AG09309 (cell line): ENCODE measurements around the gene TXNDC16.
A peak's percentile ranks its signal among the peaks of the same experiment; 100 is the strongest.

Experiments
- DNase-seq: peaks from one replicate; pipeline ENCODE4 v3.0.0-alpha.2; 2010; ENCODE audit warnings: low read depth
- H3K4me3 ChIP-seq: 2 replicates; pipeline ENCODE4 v1.5.1; 2011; ENCODE audit warnings: mild to moderate bottlenecking, low read depth, low read length, moderate library complexity; ENCODE audit not compliant: control insufficient read depth
- TF ChIP-seq, protein P1 (sequence below): IDR thresholded peaks from 2 replicates; pipeline ENCODE4 v1.5.1; 2011; ENCODE audit warnings: mild to moderate bottlenecking, low read depth, low read length, inconsistent platforms; ENCODE audit not compliant: insufficient read depth, control insufficient read depth; ENCODE audit errors: missing control alignments

Gene TXNDC16

GRCh38 chr14:52422650-52423356 lies 129.5 kb downstream of the TXNDC16 start:
- TF ChIP-seq, protein P1, sequence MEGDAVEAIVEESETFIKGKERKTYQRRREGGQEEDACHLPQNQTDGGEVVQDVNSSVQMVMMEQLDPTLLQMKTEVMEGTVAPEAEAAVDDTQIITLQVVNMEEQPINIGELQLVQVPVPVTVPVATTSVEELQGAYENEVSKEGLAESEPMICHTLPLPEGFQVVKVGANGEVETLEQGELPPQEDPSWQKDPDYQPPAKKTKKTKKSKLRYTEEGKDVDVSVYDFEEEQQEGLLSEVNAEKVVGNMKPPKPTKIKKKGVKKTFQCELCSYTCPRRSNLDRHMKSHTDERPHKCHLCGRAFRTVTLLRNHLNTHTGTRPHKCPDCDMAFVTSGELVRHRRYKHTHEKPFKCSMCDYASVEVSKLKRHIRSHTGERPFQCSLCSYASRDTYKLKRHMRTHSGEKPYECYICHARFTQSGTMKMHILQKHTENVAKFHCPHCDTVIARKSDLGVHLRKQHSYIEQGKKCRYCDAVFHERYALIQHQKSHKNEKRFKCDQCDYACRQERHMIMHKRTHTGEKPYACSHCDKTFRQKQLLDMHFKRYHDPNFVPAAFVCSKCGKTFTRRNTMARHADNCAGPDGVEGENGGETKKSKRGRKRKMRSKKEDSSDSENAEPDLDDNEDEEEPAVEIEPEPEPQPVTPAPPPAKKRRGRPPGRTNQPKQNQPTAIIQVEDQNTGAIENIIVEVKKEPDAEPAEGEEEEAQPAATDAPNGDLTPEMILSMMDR, result peak; percentile 18
- H3K4me3 ChIP-seq, result no peak overlapping the region
- DNase-seq, result no peak

- no peak overlapping the region for H3K4me3 ChIP-seq
- TF ChIP-seq, protein P1, result no peak
- DNase-seq, result no peak
Observed at GRCh38 chr14:52417139-52417538, 135.2 kb downstream of the TXNDC16 start.

DNA sequence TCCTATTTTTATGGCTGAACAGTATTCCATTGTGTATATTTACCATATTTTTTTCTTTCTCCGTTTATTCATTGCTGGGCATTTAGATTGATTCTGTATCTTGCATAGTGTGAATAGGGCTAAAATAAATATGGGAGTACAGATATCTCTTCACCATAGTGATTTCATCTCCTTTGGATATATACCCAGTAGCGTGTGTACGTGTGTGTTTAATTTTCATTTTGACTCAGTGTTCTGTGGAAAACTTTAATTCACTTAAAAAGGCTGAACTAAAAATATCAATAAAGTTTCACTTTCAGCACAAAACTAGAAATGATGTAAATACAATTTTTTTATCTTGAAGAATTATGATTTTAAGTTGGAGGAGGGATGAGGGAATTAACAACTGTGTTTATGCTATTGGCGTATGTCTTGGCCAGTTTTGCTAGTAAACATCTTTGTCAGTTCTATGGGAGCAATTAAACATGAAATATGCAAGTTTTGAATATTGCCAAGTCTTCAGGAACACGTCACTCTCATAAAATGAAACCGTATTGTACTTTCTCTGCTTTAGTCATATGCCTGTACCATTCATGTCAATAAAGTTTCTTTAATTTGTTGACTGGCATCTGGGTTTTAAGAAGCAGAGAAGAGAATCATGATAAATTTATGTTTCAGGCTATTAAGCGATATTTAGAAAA lies 138.4 kb downstream of the TXNDC16 start:
- H3K4me3 ChIP-seq, result no peak overlapping the region
- DNase-seq, result peak; percentile 66
- TF ChIP-seq, protein P1, result no peak

DNA sequence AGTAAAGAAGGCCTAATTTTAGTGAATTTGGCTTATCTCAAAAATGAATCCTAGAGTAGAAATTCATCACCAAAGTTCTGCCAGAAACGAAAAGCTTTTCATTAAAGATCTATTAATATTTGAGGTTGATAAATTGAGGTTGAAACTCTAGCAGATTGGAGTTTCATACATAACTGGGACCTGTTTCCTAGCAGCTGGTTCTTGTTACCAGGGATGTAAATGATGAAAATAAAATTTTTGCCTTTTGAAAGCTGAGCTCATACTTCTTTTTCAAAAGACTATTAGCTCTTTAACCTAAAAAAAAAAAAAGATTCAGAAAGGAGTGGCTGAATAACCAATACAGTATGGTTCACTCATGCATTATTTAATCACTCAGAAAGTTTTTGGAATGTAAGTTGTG lies 139.9 kb downstream of the TXNDC16 start:
- no peak for DNase-seq
- TF ChIP-seq, protein P1, result no peak
- H3K4me3 ChIP-seq, result no peak overlapping the region

DNA sequence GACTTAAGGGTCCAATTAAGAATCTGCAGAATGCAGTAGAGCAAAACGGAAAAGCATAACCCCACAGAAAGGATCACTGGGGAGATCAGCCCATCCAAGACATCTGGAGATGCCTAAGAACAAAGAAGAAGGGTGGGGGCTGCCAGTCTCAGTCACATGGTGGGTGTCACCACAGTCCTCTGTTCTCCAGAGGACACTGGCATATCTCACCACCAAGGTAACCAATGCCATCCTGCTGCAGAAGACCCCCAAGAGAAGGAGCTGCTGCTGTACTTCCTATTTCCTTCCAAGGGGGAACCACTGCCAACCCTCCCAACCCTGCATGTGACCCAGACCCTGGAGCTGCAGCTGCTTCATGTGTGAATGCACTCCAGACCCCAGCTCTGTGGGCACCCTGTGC lies 147.0 kb downstream of the TXNDC16 start:
- no peak overlapping the region for H3K4me3 ChIP-seq
- TF ChIP-seq, protein P1, result no peak
- no peak for DNase-seq

- H3K4me3 ChIP-seq, result no peak overlapping the region
- no peak for DNase-seq
- TF ChIP-seq, protein P1, result no peak
Observed at GRCh38 chr14:52402812-52403526, 149.3 kb downstream of the TXNDC16 start.
